HG03045 (cell line): ENCODE measurements around the gene RPL29.
"Not testable (repeated sequence)": the region's sequence is repeated elsewhere in the genome, so short reads cannot be mapped to it uniquely, and the experiment has no call there.

ENCODE experiments used
- ATAC-seq: cut with Tn5 transposase; IDR thresholded peaks from one replicate; pipeline ENCODE4 v1.9.1; 2021; ENCODE audit warnings: mild to moderate bottlenecking, moderate library complexity; ENCODE audit not compliant: unreplicated experiment

RPL29 gene

GRCh38 chr3:51995346-51996163, at the start of gene RPL29:
TSS of gene RPL29 (minus strand) at chr3:51995895. CDS start at chr3:51995461, 434 bp downstream.
- ATAC-seq, result peak; percentile 86

- no peak for ATAC-seq
These were observed 49.3 kb upstream of the RPL29 start for GRCh38 chr3:52044869-52045619.

DNA sequence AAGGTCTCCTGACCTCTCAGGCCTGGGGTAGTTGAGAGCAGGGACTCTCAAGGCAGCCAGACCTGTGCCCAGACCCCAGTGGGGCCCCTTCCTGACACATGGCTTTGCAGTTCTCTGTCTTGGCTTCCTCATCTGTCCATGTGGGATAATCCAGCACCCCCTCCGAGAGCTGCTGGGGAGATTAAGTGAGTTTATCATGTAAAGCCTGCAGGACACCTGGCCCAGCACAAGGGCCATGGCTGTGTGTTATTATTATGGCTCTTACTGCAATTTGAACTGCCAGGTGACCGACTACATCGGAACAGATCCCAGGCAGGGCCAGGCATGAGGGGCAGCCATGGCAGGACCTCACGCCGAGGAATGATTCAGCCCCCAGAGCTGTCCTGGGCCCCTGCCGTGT, 48.1 kb upstream of the RPL29 start:
- no peak for ATAC-seq

DNA sequence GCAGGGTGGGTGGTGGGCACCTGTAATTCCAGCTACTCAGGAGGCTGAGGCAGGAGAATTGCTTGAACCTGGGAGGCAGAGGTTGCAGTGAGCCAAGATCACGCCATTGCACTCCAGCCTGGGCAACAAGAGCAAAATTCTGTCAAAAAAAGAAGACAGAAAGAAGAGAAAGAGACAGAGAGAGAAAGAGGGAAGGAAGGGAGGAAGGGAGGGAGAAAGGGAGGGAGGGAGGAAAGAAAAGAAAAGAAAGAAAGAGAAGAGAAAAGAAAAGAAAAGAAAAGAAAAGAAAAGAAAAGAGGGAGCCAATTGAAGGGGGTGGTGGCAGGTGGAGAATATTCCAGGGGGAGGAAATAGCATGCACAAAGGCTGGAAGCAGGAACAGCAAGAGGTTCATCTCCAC, 47.3 kb upstream of the RPL29 start:
- not testable (repeated sequence) for ATAC-seq

DNA sequence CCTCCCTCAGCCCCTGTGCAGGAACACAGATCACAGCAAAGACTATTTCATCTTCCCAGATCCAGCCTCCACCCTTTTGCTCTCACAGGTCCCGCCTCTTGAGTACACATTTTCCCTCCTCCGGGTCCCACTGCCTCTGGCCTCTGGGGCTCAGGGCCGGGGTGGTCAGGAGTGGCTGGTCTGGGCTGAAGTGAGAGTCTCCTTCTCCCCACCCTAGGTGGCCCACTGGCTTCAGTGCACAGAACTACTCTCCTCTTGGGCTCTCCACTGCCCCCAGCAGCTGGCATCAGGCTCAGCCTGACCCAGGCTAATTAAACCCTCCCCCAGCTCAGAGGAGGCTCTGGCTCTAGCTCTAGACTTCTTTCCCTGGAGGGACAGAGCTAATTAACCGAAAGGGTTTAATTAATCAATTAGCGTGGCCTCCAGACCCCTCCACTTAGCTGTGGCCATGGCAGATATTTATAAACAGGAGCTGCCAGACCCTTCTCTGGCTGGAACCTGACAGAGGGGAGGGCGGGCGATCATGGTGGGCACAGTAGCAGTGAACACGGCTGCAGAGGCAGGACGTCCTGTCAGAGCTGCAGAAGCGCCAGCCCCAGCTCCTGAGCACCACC, 45.5 kb upstream of the RPL29 start:
- no peak for ATAC-seq

DNA sequence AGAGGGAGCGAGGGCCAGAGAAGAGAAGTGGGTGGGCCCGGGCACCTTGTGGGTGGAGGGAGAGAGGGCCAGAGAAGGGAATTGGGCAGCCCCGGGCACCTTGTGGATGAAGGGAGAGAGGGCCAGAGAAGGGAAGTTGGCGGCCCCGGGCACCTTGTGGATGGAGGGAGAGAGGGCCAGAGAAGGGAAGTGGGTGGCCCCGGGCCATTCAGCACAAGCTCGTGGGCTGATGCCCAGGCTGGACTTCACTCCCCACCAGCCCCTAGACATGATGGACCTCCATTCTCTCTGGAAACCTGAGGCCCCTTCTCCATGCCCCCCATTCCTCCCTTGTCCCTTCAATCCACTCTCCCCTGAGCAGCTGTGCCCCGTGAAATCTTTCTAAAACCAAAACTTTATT, 44.9 kb upstream of the RPL29 start:
- no peak for ATAC-seq

- ATAC-seq, result no peak
These were observed 44.2 kb upstream of the RPL29 start for GRCh38 chr3:52039846-52040245.

GRCh38 chr3:52039426-52039825, 43.7 kb upstream of the RPL29 start:
- ATAC-seq, result no peak

GRCh38 chr3:52038227-52038626, 42.5 kb upstream of the RPL29 start:
- no peak for ATAC-seq

DNA sequence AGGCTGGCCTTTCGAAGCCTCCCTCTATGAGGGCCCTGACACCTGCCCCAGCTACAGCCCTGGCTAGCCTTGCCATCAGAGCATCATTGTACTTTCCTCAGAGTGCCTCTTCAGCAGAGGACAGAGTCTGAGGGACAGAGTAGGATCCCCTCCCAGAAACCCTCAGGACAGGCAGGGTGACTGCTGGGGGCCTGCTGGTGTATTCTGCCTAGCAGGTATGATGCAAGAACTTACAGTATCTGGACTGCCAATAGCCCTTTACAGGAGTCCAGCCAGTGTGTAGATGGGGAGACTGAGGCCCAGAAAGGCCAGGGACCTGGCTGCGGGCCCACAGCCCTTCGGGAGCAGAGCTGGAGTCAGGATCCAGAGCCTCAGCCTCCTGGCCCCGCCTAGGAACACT, 41.6 kb upstream of the RPL29 start:
- ATAC-seq, result no peak

GRCh38 chr3:52036829-52037228, 41.1 kb upstream of the RPL29 start:
- ATAC-seq, result no peak

- ATAC-seq, result no peak
These were observed 40.6 kb upstream of the RPL29 start for GRCh38 chr3:52036222-52036694.

DNA sequence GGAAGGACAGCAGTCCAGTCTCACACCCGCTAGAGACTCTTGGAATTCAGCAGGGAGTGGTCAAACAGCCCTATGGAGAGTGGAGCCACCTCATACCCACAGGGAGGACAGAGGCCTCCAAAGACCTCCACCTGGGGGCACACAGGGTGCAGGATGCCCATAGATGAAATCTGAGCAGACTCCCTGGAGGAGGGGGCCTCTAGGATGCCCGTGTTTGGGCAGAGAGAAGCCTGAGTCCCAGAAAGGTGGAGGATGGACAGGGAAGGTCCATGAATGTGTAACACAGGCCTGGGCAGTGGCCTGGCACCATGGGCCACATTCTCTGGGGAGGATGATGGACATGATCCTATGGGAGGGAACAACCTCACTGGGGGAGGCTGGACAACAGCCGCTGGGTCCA, 39.0 kb upstream of the RPL29 start:
- ATAC-seq, result no peak

DNA sequence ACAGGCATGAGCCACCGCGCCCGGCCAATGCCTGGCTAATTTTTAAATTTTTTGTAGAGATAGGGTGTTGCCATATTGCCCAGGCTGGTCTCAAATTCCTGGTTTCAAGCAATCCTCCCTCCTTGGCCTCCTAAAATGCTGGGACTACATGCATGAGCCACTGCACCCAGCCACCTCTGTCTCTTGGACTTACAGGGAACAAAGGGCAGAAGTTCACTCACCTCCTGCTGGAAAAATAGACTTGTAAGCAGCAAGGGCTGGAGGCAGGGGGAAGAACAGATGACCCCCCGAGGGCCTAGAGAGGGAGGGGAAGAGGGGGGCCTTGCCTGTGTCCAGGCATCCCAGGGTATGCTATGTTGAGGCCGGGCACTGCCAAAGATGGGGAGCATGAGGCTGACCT, 38.5 kb upstream of the RPL29 start:
- no peak for ATAC-seq

- ATAC-seq, result not testable (repeated sequence)
These were observed 38.1 kb upstream of the RPL29 start for GRCh38 chr3:52033748-52034147.

- ATAC-seq, result no peak
These were observed 37.2 kb upstream of the RPL29 start for GRCh38 chr3:52032702-52033408.

DNA sequence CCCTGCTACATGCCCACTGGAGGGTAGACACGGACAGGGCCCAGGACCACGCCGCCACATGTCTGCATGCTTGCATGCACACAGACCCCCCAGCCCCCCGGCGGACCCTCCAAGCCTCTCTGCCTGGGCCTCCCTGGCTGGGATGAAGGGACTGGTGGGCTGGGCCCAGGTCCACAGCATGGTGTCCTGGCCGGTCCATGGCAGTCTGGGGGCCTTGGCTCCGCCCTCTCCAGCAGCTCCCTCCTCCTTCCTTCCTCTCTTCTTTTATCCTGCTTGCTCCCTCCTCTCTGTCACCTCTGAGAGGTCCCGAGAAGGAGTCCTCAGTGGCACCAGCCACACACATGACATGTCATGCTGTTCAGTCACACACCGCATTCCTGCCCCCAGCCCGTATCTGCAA, 36.2 kb upstream of the RPL29 start:
- ATAC-seq, result no peak

DNA sequence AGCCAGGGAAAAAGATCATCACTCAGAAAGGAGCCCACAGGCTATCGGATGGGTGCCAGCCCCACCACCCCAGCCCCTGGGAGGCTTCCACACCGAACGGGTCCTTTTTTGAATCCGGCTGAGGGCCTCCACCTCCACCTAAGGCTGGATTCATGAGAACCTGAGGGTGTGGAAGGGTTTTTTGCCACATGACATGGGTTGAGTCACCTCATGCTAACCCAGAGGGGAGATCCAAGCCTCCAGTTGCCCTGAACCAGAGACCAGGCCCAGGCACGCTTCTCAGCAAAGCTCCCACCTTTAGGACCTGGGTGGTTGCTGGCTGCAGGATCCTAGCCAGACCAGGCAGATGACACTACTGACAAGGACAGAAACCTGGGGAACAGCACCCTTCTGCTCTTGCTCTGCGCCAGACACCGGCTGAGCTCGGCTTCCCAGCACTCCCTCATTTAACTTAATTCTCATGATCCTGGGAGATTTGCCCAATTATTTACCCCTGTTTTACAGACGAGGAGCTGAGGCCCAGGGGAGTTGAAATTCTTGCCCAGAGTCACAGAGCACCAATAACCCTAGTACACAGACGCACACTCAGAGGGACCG, 35.1 kb upstream of the RPL29 start:
- ATAC-seq, result no peak

DNA sequence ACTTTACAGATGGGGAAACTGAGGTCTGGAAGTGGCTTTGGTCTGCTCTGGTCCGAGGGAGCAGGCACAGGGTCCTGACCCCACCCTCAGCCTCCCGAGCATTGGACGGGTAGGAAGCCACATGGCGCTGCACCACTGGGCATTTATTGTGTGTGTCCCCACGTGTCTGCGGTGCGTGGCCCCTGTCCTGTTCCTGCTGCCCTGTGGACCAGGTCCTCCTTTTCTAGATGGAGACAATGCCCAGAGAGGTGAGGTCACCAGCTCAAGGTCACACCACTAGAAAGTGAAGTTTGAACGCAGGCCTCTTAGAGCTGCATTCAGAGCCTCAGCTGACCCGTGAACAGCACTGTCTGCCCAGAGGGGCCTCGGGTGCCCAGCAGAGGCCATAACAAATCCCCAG, 33.8 kb upstream of the RPL29 start:
- no peak for ATAC-seq

DNA sequence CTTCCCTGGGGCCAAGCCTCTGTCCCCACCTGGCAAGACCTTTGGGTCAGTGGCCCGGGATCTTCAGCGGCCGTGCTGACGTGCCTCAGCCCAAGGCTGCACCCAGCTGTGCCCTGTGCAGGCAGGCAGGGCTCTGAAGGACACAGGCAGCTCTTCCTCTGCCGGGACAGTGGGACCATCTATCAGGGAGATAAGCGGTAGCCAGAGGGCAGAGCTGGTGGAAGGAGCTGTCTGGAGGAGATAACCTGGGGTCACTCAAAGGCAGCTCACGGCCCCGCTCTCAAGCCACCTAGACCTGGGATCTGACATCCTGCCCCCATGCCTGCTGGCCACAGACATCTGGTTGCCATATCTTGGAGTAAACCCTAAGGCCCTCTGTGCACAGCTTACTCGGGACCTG, 33.4 kb upstream of the RPL29 start:
- no peak for ATAC-seq

- ATAC-seq, result no peak
These were observed 32.9 kb upstream of the RPL29 start for GRCh38 chr3:52028572-52028971.
